Measurements from ENCODE around the gene MAP2K6.

GRCh38 chr17:69560987-69561441 lies 146.5 kb downstream of the MAP2K6 start:
- TF ChIP-seq, protein P1, sequence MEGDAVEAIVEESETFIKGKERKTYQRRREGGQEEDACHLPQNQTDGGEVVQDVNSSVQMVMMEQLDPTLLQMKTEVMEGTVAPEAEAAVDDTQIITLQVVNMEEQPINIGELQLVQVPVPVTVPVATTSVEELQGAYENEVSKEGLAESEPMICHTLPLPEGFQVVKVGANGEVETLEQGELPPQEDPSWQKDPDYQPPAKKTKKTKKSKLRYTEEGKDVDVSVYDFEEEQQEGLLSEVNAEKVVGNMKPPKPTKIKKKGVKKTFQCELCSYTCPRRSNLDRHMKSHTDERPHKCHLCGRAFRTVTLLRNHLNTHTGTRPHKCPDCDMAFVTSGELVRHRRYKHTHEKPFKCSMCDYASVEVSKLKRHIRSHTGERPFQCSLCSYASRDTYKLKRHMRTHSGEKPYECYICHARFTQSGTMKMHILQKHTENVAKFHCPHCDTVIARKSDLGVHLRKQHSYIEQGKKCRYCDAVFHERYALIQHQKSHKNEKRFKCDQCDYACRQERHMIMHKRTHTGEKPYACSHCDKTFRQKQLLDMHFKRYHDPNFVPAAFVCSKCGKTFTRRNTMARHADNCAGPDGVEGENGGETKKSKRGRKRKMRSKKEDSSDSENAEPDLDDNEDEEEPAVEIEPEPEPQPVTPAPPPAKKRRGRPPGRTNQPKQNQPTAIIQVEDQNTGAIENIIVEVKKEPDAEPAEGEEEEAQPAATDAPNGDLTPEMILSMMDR (IDR thresholded peaks at IDR 0.05): no peak
- no peak for TF ChIP-seq POLR2A (IDR thresholded peaks at IDR 0.05)
